BJ (cell line): ENCODE measurements around the gene SIGMAR1. TPM values are rescaled to one million over a fixed set of nuclear protein-coding genes. Genes with fewer than 3 reads are reported as not detected.

Experiments used
- CTCF ChIA-PET: fragments of 350-600 bp; formaldehyde crosslinking; extraction: SDS; loops from one replicate; lab custom pipeline; 2021; ENCODE audit warnings: antibody characterized with exemption, inconsistent platforms; lab: Yijun Ruan, JAX
- POLR2A ChIA-PET: fragments of 300-600 bp; sonication (Branson Sonifier 250); formaldehyde crosslinking; extraction: SDS; loops from one replicate; lab custom pipeline; 2021; ENCODE audit warnings: antibody characterized with exemption; lab: Charles Lee
- DNase-seq: peaks from one replicate; pipeline ENCODE4 v3.0.0-alpha.2; 2011; ENCODE audit warnings: low read depth
- H3K27me3 ChIP-seq: 2 replicates; pipeline ENCODE4 v1.6.0; 2011; ENCODE audit warnings: low read length; ENCODE audit not compliant: control insufficient read depth, insufficient read depth
- H3K36me3 ChIP-seq: 2 replicates; pipeline ENCODE4 v1.5.1; 2011; ENCODE audit warnings: low read length; ENCODE audit not compliant: control insufficient read depth, insufficient read depth
- H3K4me3 ChIP-seq: 2 replicates; pipeline ENCODE4 v1.5.1; 2011; ENCODE audit warnings: low read depth, mild to moderate bottlenecking, control low read depth, low read length
- polyA plus RNA-seq: library from polyadenylated mRNA; depleted of rRNA; stranded (reverse); fragments of >200 nt; gene quantifications from 2 replicates; pipeline ENCODE4 v1.2.3, GENCODE V29; 2011; rRNA removed
- small RNA-seq: library from RNA; depleted of rRNA; stranded (forward); fragments of <200 nt; gene quantifications from one replicate; pipeline ENCODE3, GENCODE V24; 2012; ENCODE audit warnings: low replicate concordance, low read depth; ENCODE audit not compliant: insufficient read length
- TF ChIP-seq, protein P1 (sequence below): IDR thresholded peaks from 2 replicates; pipeline ENCODE4 v1.5.1; 2011; ENCODE audit warnings: low read depth, mild to moderate bottlenecking, control low read depth, inconsistent platforms, low read length, moderate library complexity; ENCODE audit not compliant: insufficient read depth

Gene SIGMAR1
- polyA plus RNA-seq, 1 experiment = 95.5 TPM

DNA sequence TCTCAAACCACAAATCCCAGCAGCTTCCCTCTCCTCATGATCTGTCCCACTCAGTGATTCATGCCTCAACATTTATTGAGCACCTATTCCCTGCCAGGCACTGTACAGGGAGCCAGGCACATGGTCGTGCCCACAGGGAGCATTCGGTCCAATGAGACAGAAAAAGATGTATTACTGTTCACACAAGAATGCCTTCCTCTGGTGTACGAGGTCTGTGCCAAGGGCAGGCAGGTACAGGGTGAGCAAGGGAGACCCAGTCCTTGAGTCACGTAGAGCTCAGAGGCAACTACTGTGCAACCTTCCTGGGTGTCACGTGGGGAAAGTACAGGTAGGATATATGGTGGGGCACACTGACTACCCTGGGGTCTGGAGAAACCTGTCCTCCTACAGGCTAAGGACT is 52.6 kb downstream of the SIGMAR1 start:
- no peak for DNase-seq
- H3K36me3 ChIP-seq = no peaks in the 10 kb centered on the region
- ChIA-PET CTCF (interaction anchor here (0.6 to 1.8 kb wide), 3 partner anchors 19 to 37 kb away, joined by 3 to 4 read pairs (median 4); no protein-coding TSS in a partner anchor), POLR2A (no interaction called here)
- H3K27me3 ChIP-seq = peaks cover 35% of the 10 kb centered on the region
- TF ChIP-seq, protein P1, sequence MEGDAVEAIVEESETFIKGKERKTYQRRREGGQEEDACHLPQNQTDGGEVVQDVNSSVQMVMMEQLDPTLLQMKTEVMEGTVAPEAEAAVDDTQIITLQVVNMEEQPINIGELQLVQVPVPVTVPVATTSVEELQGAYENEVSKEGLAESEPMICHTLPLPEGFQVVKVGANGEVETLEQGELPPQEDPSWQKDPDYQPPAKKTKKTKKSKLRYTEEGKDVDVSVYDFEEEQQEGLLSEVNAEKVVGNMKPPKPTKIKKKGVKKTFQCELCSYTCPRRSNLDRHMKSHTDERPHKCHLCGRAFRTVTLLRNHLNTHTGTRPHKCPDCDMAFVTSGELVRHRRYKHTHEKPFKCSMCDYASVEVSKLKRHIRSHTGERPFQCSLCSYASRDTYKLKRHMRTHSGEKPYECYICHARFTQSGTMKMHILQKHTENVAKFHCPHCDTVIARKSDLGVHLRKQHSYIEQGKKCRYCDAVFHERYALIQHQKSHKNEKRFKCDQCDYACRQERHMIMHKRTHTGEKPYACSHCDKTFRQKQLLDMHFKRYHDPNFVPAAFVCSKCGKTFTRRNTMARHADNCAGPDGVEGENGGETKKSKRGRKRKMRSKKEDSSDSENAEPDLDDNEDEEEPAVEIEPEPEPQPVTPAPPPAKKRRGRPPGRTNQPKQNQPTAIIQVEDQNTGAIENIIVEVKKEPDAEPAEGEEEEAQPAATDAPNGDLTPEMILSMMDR = no peak
- H3K4me3 ChIP-seq = no peak overlapping the region

Small RNA genes lying within 50 kb of the gene (small RNA-seq; reads per million reads assigned to genes)
- not detected for gene CCL27

Other genes with a start within 250 kb of the SIGMAR1 start
- gene FAM219A, start 179.2 kb downstream of the SIGMAR1 start, polyA plus RNA-seq = 10.7 and 17.8 TPM in 2 replicates
- not detected in 2 replicates for gene DNAI1, start 179.0 kb downstream of the SIGMAR1 start, polyA plus RNA-seq
- gene ENHO, start 114.8 kb downstream of the SIGMAR1 start, polyA plus RNA-seq = 0.11 TPM in 1 of 2 replicates, not detected in the other
- gene CNTFR, start 48.1 kb downstream of the SIGMAR1 start, polyA plus RNA-seq = 0.09 TPM in 1 of 2 replicates, not detected in the other
- 32.9 and 38.8 TPM in 2 replicates for gene RPP25L, start 25.7 kb downstream of the SIGMAR1 start, polyA plus RNA-seq
- gene DCTN3, start 17.3 kb downstream of the SIGMAR1 start, polyA plus RNA-seq = 74.7 and 149 TPM in 2 replicates
- not detected in 2 replicates for gene ARID3C, start 8.7 kb downstream of the SIGMAR1 start, polyA plus RNA-seq
- gene GALT, start 8.9 kb upstream of the SIGMAR1 start, polyA plus RNA-seq = 26.6 and 41.5 TPM in 2 replicates
- gene IL11RA, start 14.4 kb upstream of the SIGMAR1 start, polyA plus RNA-seq = 21.8 and 38.4 TPM in 2 replicates
- 0.11 and 0.12 TPM in 2 replicates for gene CCL27, start 24.9 kb upstream of the SIGMAR1 start, polyA plus RNA-seq
- not detected in 2 replicates for gene CCL19, start 53.5 kb upstream of the SIGMAR1 start, polyA plus RNA-seq
- not detected in 2 replicates for gene CCL21, start 72.3 kb upstream of the SIGMAR1 start, polyA plus RNA-seq